COLO829 (cell line): Measurements from ENCODE around the gene SP9.

Source experiments
- DNase-seq: peaks from one replicate; pipeline ENCODE4 v3.0.0; 2012; ENCODE audit warnings: low spot score

The SP9 gene

DNA sequence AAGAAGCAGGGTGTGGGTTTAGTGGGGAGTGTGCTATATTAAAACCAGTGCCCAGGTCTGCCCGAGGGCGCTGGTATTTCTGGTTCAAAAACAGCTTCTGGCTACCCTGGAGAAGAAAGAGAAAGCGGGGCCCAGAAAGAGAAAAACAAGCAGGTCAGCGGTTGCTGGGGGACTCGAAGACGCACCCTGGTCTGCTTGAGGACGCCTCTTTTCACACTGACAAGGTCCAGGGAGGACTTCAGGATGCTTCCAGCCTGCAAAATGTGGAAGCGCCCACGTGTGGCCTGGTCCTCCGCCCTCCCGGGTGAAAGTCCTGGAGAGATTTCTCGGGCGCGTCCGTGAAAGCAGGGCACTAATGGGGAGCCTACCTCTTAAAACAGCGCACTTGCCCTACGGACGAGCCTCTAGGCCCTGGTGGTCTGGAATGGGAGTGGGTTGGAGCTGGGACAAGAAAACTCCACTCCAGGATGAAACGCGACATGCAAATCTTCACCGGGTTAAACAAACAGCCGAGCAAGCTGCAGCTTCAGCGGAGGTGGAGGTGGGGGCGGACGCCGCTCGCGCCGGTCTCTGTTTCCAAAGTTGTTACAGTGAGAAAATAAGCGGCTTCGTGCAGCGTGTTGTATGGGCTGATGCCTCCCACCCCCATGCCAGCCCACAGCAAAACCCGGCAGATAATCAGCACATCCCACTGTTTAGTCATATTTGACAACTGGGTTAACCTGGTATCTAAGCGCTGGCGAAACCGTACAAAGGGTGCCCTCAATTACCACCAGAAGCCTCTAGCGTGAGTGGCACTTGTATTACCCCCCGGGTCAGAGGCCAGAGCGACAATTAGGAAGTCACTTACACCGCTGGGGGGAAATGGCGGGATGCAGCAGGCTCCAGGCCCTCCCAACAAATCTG is 1.1 kb upstream of the SP9 start:
- DNase-seq = no peak

DNA sequence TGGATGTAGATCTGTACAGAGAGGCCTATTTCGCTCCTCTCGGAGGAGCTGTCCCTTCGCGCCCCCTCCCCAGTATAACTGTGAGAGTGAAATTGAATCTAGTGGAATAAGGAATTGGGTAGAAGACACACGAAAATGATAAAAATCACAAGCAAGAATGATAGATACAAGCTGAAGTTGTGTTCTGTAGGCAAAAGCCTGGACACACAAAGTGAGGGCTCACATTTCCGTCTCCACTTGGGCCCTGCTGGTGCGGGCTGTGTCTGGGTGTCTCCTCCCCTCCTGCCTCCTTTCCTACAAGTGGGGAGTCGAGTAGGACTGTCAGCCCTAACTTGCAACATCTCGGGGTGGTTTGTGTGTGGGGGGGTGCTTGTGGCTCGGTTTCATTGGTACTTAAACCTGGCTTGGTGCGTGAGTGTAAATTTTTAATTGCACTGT is 457 bp upstream of the SP9 start:
- DNase-seq = no peak

DNA sequence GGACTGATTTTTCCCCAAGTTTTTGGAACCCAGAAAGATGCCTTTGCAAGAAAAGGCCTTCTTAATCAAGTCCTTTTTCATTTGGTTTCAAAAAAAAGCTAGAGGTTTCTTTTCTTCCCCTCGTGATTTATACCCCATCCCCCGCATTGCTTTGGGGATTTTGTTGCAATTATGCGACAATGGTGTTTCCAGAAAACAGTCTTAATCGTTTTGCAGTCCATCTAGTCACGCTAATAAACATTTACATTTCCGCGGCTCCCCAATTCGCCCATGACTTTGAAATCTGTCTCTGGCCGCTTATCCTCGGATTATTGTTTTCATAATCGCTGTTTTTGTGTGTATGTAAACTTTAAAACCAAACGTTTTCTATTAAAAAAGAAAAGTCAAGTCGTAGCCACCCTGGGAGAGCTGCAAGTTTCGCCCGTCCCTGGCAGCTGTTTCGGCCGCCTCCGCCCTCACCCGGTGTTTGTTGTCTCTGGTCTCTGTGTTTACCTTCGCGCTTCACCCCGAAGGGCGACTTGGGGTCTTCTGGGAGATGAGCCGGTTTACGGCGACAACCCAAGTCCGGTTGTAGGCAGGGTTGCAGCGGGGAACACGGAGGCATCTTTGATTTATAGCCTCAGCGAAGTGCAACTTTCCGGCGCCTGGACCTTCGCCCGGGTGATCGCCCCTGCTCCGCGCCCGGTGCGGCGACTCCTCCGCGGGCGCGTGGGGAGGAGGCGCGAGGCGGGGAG is 667 bp downstream of the SP9 start:
- DNase-seq = no peak

DNA sequence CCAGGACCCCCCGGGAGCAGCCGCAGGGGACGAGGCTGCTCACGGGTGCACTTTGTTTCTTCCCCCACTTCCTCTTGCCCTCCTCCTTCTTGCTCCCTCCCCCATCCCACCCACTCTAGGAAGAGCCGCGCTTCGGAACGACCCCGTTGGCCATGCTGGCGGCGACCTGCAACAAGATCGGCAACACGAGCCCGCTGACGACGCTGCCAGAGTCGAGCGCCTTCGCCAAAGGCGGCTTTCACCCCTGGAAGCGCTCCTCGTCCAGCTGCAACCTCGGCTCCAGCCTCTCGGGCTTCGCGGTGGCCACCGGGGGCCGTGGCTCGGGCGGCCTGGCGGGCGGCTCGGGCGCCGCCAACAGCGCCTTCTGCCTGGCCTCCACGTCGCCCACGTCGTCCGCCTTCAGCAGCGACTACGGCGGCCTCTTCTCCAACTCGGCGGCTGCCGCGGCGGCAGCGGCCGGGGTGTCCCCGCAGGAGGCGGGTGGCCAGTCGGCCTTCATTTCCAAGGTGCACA is 1.3 kb downstream of the SP9 start:
- no peak for DNase-seq

DNA sequence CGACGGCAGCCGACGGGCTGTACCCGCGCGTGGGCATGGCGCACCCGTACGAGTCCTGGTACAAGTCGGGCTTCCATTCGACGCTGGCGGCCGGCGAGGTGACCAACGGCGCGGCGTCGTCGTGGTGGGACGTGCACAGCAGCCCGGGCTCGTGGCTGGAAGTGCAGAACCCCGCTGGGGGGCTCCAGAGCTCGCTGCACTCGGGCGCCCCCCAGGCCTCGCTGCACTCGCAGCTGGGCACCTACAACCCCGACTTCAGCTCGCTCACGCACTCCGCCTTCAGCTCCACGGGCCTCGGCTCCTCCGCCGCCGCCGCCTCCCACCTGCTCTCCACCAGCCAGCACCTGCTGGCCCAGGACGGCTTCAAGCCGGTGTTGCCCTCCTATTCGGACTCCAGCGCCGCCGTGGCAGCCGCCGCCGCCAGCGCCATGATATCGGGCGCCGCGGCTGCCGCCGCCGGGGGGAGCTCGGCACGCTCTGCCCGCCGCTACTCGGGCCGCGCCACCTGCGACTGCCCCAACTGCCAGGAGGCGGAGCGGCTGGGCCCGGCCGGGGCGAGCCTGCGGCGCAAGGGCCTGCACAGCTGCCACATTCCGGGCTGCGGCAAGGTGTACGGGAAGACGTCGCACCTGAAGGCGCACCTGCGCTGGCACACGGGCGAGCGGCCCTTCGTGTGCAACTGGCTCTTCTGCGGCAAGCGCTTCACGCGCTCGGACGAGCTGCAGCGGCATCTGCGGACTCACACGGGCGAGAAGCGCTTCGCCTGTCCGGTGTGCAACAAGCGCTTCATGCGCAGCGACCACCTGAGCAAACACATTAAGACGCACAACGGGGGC is 2.0 kb downstream of the SP9 start:
- DNase-seq = no peak

DNA sequence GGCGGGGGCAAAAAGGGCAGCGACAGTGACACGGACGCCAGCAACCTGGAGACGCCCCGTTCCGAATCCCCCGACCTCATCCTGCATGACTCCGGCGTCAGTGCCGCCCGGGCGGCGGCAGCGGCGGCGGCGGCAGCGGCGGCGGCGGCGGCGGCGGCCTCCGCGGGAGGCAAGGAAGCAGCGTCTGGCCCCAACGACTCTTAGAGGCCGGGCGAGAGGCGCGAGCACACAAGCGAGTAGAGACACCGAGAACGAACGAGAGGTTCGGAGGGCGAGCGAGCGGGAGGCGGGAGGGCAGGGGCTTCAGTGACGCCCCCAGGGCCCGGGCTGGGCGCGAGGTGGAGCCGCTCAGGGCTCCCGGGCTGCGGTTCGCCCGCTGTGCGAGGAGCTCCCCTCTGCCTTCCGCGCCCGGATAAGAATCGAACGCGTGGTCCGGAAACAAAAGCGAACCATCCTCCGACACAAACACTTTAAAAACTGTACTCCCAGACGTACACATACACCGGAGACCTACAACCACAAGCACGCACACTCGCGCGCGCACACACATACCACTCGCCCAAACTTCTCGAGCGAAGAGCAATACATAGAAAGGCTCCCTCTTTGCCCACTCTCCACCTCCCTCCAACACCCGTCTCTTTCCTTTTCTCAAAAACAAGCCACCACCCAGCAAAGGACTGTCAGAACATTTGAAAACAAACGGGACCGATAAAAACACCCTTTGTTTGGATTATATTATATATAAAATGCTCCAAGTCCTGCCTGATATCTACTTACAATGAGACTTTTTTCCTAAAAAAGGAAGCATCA is 2.8 kb downstream of the SP9 start:
- no peak for DNase-seq

DNA sequence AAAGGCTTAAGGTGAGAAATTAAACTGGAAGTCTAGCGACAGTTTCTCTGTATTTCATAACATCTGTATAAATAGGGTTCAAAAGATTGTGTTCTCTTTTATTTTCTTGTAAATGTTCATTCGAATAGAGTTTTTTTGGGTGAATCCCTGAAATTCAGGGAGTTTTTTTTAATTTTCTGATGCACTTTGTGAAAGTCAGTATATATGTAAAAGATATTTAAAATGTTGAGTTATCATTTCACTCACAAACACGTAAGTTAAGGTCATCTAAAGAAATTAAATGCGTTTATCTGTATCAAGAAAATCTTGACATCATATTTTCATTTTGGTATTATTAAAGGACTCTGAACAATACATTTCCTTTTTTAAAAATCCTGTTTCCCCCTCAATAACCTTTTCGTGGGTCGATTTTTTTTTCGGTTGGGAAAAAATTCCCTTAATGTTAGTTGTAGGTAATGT is 3.4 kb downstream of the SP9 start:
- DNase-seq = no peak

DNA sequence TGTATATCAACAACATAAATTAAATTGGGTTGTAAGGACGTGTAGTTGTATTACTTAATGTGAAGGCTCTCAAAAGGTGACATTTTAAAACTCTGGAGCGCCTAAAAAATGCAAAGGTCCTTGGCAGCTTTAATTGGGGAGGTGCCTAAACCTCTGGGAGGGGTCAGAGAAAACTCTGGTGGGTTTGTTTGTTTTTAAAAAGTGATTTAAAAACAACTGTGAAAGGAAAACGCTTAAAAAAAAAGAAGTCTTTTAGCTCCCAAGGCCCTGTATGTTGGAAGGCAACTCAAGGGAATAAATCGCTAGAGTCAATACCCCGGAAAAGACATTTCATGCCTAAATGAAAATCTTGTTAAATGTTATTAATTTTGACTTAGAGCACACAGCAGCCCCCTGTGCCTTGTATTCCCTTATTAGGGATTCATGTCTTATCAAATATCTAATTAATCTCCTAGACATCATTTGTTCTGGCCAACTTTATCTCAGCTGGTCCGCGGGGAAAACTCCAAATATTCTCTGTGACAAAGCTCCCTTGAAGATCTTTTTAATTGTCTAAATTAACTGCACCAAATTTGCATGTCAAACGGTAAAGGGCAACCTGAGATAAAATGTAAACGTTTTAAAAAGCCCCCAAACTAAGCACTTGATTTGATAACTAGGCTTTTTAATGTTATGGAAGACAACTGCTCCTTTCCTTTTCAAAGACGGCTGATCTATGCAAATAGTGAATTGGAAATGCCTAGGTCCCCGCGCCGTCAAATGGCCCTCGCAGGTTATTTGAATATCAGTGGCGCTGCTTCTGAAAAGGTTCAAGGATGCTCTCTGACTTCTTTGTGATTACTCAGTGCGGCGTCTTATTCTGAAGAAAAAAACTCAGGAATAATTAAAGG is 4.2 kb downstream of the SP9 start:
- no peak for DNase-seq

DNA sequence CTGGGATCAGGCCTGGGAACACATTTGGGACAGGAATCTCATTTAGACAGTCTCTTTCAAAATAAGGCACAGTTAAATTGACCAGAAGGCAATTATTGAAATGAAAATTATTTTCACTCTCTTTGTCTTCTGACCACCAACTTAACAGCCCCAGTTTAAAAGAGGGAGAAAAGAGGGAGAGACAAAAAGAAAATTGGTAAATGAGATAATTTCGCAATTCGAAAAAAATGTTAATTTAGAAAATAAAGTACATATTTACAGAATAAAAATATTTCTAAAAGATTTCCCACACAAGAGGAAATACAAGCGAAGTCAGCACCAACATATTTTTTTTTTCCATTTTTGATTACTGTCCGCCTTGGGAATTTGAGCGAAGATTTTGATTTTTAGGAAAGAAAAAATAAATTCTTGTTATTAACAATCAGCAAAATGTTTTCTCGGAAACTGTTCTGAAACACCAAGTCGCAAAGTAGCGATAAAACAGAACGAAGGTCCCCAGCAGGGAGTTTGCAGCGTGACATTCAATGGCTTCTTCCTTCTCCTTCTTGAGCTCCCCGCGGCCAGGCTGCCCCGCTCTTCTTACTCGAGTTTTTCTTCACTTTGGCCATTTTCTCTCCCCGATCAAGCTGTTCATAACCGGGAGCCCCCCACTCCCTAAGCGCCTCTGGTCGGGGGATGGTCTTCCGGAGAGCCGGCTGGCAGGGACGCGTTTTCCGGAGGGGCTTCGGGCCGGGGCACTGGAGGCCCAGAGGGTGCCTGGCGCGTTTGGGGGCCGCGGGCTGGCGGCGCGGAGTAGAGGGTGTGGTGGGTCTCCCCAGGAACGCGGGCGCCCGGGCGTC is 5.0 kb downstream of the SP9 start:
- DNase-seq = no peak

DNA sequence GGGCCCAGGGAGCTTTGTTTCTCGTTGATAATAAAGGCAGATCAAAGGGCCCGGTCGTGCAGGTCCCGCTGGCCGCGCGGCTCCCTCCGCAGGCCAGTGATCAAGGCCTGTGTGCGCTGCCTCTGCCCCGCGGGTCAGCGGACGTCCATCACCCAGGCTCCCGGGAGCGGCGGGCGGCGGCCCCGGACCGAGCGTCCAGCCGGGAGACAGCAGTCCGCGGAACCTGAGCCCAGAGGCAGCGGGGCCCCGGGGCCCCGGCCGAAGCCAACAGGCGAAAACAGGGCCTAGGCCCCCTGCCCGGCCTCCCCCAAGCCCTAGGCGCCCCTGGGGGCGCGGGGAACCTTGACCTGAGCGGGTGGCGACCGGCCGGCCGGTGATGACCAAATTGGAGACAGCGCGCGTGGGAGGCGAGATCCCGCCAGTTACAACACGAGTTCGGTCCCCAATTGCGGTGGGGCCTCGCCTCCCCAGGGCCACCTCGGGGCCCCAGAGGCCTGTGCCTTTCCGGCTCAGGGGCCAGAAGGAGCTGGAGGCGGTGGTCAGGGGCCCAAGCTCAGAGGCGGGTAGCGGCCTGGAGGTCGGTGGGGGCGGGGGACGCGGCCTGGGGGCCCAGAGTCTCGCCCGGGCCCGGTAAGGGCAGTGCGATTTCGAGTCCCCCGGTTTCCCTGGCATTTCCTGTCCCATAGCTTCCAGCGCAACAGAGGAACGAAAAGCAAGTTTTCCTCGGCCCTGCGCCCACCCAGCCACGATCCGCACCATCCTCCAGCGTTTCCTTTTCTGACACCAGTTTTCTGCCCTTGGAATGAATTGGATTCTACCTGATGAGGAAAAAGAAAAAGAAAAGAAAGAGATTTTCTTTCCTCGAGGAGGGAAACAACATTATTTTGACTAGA is 5.9 kb downstream of the SP9 start:
- no peak for DNase-seq

DNA sequence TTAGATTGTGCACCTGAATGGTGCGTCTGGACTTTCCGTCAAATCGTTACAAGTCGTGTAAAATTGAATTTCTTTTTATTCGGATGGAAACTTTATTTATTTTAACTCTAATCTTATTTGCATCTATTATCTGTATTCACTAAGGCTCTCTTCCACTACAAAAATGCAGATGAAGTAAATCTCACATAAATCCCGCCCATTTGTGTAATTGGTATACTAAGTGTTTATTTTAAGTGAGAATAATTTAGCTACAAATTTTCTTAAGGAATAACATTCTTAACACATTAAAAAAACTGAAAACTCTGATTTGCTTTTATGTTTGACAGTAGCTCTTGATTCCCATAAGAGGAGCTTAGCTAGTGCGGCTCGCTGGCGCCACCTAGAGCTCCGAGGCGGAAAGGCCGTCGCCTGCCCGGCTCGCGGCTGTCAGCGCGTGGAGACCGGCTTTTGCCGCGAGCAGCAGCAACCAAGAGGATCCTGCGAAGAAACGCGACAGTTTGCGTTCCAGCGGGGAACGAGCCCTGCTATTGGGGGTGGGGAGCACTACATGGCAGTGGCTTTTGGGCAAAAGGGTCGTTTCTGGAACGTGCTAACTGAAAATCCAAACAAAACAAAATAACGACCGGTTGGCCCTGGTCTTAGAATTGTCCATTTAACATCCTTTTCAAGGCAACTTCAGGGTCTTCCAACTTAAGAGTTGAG is 6.7 kb downstream of the SP9 start:
- peak; percentile 69 for DNase-seq

DNA sequence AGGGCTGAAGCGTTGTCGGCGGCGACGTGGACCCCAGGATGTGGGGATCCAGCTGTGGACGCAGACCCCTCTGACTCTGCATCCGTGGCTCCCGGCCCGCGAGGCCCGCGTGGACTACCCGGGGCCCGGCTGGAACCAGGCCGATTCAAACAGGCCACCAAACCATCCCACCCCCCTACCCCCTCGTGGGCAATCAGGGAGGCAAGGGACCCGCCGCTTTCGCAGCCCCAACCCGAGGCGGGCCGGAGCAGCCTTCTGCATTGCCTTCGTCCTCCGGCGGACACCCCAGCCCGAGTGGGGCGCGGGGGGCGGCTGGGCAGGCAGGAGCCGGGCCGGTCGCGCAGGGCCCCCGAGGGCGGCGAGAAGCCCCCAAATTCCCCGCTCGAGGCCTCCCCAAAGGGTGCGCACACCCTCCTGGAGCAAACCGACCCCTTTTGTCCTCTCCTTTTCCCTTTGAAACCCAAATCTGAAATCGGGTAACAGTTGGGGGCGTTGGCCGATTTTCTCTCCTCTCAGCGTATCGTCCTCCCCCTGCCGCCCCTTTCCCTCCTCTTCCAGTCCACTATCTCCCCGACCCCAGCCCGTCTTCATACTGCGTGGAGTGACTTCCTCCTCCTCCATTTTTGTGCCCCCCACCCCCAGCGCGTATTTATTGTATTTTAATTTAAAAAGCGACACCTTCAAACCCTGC is 7.4 kb downstream of the SP9 start:
- no peak for DNase-seq

DNA sequence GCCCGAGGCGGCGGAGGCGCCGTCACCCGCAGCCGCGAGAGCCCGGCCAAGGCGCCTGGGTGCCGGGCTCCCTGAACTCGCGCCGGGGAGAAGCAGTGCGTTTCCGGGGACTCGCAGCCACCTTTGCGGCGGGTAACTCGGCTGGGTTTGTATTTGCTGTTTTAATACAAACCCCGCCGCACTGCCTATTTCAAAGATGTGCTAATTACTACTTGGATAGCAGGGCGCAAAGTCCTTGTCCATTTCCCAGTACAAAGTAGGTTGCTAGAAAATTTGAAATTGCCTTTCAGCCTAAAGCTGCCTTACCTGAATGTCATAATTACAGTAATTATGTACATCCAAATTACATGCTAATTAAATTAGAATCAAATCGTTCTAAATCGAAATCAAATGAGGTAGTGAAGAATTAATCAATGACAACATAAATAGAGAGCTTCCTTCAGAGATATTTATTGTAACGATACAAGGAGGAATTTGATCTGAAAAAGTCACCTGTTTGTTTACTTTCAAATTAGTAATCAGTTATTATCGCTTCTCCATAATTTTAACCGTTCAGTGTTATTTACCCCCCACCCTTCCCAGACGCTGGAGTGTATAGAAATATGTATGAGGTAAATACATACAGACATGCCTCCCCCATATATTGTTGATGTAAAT is 8.1 kb downstream of the SP9 start:
- no peak for DNase-seq

DNA sequence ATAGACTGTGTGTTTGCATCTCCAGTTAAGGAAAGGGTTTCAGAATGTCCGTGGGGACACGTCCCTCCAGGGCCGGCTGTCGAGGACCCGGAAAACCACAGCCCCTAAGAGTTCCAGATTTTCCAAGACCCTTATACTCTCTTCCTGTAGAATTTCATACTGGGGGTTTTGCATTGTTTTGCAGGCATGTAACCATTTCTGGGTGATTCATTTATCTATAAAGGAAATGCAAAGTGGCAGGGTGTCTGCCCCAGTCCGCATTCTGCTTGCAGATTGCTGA is 8.5 kb downstream of the SP9 start:
- DNase-seq = no peak

DNA sequence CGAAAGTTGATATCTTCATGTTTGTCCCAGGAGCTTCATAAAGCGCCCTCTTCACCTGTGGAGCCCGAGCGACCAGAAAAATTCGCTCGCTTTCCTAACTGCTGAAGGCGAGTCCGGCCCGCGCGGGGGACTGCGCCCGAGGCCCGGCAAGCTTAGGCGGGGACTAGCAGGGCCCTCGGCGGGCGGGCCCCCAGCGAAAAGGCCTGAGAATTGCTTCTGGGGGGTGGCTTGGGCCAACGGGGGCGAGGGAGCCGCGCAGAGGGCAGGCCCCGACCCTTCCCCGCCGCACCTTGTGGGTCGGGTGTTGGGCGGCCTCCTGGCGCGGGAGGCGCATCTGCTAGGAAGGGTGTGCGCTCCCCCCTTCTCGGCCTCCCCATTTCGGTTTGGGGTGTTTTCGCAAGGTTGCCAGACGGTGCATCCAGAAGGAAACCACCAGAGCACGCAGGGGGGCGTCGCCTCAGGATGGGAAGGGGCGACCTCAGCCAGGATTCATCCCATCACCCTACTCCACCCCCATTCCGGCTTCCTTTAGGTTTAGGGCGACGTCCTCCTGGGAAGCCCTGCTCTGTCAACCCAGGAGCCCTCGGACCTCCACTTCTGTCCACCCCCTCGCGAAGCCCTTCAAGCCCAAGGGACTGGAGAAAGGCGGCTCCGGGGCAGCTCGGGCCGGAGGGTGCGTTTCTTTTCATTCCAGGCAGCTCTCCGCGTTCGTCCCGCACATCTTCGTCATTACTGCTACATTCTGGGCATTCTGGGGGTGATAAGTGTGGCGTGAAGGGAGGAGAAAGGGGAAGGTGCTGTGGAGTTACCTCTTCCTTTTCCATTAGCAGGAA is 9.1 kb downstream of the SP9 start:
- no peak for DNase-seq
